K562 (cell line): Measurements from ENCODE around the gene TRERF1.

ENCODE experiments used
- COPS2 ChIP-seq: fragments of 450-650 bp; conservative IDR thresholded peaks from 2 replicates; pipeline ENCODE4 v1.6.1; 2016; ENCODE audit warnings: mild to moderate bottlenecking, moderate library complexity
- CTCF ChIP-seq, 3 experiments: IDR thresholded peaks in 2 of 3; conservative IDR thresholded peaks in 1 of 3; 2 replicates each; pipeline ENCODE4 v1.5.1; 2011 to 2012; ENCODE audit warnings: low read length in 3 of 3, mild to moderate bottlenecking in 3 of 3, control low read depth in 2 of 3, improper control_type of control experiment in 1 of 3, inconsistent platforms in 1 of 3, low read depth in 1 of 3, mixed read lengths in 1 of 3, moderate library complexity in 1 of 3; ENCODE audit not compliant: insufficient read depth in 2 of 3
- ELF1 ChIP-seq: fragments of 200-800 bp; sonication (Bioruptor generic); IDR thresholded peaks from 2 replicates; pipeline ENCODE4 v1.6.1; 2016; ENCODE audit warnings: missing genetic modification characterization, missing compliant biosample characterization
- HIVEP1 ChIP-seq: fragments of 250-450 bp; sonication (Bioruptor Pico); IDR thresholded peaks from 2 replicates; pipeline ENCODE4 v1.4.0; 2020; ENCODE audit warnings: mild to moderate bottlenecking
- HNRNPUL1 ChIP-seq: fragments of 200-400 bp; formaldehyde crosslinking; IDR thresholded peaks from 2 replicates; pipeline ENCODE4 v1.6.1; 2017; ENCODE audit warnings: low read length
- PHF8 ChIP-seq: fragments of 200-600 bp; sonication (generic); IDR thresholded peaks from 2 replicates; pipeline ENCODE4 v1.6.1; 2012; ENCODE audit warnings: mixed run types, mild to moderate bottlenecking, inconsistent platforms, low read length, moderate library complexity, borderline replicate concordance
- POLR2A ChIP-seq: fragments of 450-650 bp; conservative IDR thresholded peaks from 2 replicates; pipeline ENCODE4 v1.6.1; 2016
- ZBTB7A ChIP-seq: IDR thresholded peaks from 2 replicates; pipeline ENCODE4 v1.6.1; 2011; ENCODE audit warnings: low read depth, mild to moderate bottlenecking, low read length, moderate library complexity, borderline replicate concordance; ENCODE audit not compliant: control insufficient read depth
- ZNF696 ChIP-seq: fragments of 250-450 bp; sonication (Bioruptor Pico); conservative IDR thresholded peaks from 2 replicates; pipeline ENCODE4 v1.4.0; 2020; ENCODE audit warnings: mild to moderate bottlenecking, moderate library complexity

GRCh38 chr6:42375007-42375635 lies 76.6 kb downstream of the TRERF1 start:
- TF ChIP-seq HIVEP1 (CRISPR knock-in tag) (no peak), ELF1 (tag) (no peak), HNRNPUL1 (no peak), COPS2 (no peak), CTCF (IDR thresholded peaks at IDR 0.05 in 2 of 3, conservative IDR thresholded peaks at IDR 0.05 in 1 of 3; ENCODE audit: insufficient read depth in 2 of 3, low read depth in 1 of 3, low read length in 3 of 3) (no peak), ZBTB7A (no peak), PHF8 (no peak), POLR2A (no peak), ZNF696 (CRISPR knock-in tag) (no peak)
